HFF-Myc (cell line): Measurements from ENCODE around the gene FHIT.

Experiments used
- DNase-seq: peaks from one replicate; pipeline ENCODE4 v3.0.0-alpha.2; 2011; ENCODE audit warnings: low read depth; ENCODE audit errors: extremely low read depth
- H3K4me3 ChIP-seq: replicated peaks from 2 replicates; pipeline ENCODE4 v1.5.1; 2011; ENCODE audit warnings: low read depth, mild to moderate bottlenecking, control low read depth, low read length
- TF ChIP-seq, protein P1 (sequence below): IDR thresholded peaks from 2 replicates; pipeline ENCODE4 v1.5.1; 2012; ENCODE audit warnings: mild to moderate bottlenecking, low read depth, low read length, control low read depth; ENCODE audit errors: missing control alignments

FHIT gene

DNA sequence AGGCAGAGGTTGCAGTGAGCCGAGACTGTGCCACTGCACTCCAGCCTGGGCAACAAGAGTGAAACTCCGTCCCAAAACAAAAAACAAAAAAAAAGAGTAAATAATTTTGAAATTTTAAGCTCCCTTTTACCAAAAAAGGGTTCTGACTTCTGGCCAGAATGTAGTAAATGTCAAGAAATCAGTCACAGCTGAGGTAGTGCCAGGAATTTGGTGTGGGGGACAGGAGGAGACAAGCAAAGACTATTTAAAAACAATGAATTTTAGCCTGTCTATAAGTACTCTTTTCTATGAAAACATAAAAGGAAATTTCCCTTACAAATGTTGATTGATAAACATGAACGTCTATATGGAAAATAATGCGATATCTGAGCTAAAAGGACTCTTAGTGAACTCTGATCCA is 363.7 kb downstream of the FHIT start:
- H3K4me3 ChIP-seq: no peak overlapping the region
- TF ChIP-seq, protein P1, sequence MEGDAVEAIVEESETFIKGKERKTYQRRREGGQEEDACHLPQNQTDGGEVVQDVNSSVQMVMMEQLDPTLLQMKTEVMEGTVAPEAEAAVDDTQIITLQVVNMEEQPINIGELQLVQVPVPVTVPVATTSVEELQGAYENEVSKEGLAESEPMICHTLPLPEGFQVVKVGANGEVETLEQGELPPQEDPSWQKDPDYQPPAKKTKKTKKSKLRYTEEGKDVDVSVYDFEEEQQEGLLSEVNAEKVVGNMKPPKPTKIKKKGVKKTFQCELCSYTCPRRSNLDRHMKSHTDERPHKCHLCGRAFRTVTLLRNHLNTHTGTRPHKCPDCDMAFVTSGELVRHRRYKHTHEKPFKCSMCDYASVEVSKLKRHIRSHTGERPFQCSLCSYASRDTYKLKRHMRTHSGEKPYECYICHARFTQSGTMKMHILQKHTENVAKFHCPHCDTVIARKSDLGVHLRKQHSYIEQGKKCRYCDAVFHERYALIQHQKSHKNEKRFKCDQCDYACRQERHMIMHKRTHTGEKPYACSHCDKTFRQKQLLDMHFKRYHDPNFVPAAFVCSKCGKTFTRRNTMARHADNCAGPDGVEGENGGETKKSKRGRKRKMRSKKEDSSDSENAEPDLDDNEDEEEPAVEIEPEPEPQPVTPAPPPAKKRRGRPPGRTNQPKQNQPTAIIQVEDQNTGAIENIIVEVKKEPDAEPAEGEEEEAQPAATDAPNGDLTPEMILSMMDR: no peak
- no peak for DNase-seq

DNA sequence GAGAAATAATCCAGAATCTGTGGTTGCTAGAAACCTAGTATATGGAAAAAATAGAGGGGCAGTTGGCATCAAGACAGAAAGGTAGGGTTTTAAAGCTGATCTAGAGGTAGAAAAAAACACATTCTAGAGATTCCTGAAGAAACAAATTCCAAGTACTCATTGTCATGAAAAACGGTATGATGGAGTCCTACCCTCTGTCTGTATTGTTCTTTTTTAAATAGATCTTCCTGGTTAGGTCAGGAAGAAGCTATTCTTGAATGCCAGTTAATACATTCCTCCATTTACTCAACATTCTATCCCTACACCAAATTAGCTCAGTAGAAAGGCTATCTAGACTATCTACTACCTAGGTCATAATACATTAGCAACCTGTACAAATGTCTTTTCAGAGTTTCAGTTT is 364.7 kb downstream of the FHIT start:
- no peak for DNase-seq
- H3K4me3 ChIP-seq: no peak overlapping the region
- TF ChIP-seq, protein P1: no peak

DNA sequence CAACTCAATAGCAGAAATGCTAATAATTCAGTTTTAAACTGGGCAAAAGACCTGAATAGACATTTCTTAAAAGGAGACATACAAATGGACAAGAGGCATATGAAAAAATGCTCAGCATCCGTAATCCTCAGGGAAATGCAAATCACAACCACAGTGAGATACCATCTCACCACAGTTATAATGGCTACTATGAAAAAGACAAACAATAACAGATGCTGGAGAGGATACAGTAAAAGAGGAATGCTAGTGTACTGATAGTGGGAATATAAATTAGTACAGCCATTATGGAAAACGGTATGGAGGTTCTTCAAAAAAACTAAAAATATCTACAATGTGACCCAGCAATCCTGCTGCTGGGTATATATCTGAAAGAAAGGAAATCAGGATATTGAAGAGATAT is 367.2 kb downstream of the FHIT start:
- TF ChIP-seq, protein P1: no peak
- H3K4me3 ChIP-seq: no peak overlapping the region
- DNase-seq: no peak

DNA sequence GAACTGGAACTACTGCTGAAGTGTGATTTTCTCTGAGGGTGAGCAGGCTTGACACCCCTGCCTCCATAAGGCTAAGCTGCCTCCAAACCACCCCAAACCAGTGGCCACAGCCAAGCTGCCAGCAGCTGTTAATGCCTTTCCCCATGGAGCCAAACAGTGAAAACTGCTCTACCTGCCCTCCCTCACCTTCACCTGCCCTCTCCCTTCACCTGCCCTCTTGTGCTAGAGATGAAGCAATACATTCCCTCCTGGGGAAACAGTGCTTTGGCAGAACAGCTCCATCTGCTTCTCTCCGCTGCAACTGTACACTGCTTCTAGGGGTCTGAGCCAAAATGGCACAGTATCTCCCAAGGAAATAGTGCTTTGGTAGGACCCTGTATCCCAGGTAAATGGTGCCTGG is 374.1 kb downstream of the FHIT start:
- H3K4me3 ChIP-seq: no peak overlapping the region
- no peak for DNase-seq
- TF ChIP-seq, protein P1: no peak

DNA sequence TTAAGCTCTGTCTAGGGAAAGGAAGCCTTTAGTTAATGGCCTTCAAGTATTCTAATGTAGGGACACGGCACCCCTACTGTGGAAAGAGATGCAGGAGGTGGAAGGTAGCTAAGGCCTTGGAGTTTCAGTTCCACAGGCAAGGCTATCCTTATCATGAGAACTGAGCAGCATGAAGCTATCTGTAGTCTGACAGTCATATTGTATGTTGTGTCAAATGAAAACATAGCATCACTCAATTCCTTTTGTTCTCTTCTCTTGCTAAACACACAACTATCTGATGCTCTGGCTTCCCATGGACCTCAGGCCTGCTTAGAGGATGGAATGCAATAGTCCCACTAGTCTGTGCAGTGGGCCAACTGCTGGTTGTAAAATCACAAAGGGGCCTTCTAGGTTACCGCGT is 380.9 kb downstream of the FHIT start:
- TF ChIP-seq, protein P1: no peak
- DNase-seq: no peak
- no peak overlapping the region for H3K4me3 ChIP-seq

DNA sequence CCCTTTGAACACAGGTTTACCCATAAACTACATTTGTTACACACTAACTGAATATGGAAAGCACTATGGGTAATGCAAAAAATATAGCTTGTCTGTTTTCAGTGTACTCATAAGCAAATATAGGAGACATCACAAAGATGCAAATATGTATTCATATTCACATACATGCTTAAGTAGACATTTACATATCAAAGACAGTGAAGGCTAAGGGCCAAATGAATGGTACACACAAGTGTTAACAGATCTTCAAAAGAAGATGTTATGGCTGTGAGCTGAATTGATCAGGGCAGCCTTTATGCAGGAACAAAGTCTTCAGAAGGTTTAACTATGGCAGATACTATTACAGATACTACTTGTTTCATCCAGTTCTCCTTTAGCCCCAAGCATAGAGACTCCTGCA is 384.1 kb downstream of the FHIT start:
- TF ChIP-seq, protein P1: no peak
- no peak for DNase-seq
- H3K4me3 ChIP-seq: no peak overlapping the region

DNA sequence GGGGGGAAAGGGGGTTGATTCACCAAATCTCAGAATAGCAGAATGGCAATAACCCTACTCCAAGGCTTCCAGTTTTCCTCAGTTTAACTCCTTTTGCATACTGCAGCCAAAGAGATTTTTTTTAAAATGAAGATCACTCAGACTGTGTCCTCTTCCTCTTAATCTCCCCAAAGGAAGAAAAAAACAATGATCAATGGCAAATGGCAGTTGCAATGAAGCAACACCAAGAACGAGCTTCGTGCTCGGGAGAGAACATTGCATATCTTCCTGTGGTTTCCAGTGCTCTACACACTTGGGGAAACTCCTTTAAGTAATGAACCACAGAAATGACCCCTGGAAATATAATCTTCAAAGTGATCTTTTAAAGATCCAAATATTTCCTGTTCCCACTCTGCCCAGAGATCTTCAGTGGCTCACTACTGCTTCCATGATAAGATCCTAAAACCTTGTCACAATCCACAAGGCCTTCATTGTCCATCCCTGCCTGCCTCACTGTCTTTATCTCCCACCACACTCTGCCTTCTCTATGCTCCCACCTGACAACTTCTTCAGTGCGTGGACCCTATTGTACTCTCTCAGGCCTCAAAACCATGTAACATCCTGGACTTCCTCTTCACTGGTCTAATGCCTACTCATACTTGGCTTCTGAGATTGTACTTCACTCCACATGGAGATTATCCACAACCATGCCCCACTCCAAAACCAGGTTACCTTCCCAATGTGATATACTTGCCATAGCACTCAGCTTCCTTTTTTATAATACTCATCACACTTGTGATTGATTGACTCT is 394.8 kb downstream of the FHIT start:
- DNase-seq: no peak
- TF ChIP-seq, protein P1: no peak
- H3K4me3 ChIP-seq: no peak overlapping the region
